ENCODE data around the gene RALGAPB.

Gene RALGAPB

GRCh38 chr20:38551056-38551626 lies 78.5 kb downstream of the RALGAPB start:
- no peak for DNase-seq

- DNase-seq = no peak
Measured at GRCh38 chr20:38554986-38555385, 82.3 kb downstream of the RALGAPB start.

- DNase-seq = no peak
Measured at GRCh38 chr20:38555395-38555794, 82.8 kb downstream of the RALGAPB start.

- no peak for DNase-seq
Measured at GRCh38 chr20:38557174-38557573, 84.5 kb downstream of the RALGAPB start.

GRCh38 chr20:38558596-38559360 lies 86.1 kb downstream of the RALGAPB start:
- DNase-seq = no peak

- no peak for DNase-seq
Measured at GRCh38 chr20:38559764-38560163, 87.1 kb downstream of the RALGAPB start.

GRCh38 chr20:38563802-38564431 lies 91.3 kb downstream of the RALGAPB start:
- DNase-seq = no peak

GRCh38 chr20:38564680-38565079 lies 92.0 kb downstream of the RALGAPB start:
- DNase-seq = no peak

GRCh38 chr20:38566036-38566598 lies 93.5 kb downstream of the RALGAPB start:
- no peak for DNase-seq

GRCh38 chr20:38569747-38570525 lies 97.3 kb downstream of the RALGAPB start:
- DNase-seq = no peak

GRCh38 chr20:38573413-38573812 lies 100.8 kb downstream of the RALGAPB start:
- DNase-seq = no peak

GRCh38 chr20:38579219-38579910 lies 106.7 kb downstream of the RALGAPB start:
- no peak for DNase-seq

- no peak for DNase-seq
Measured at GRCh38 chr20:38579921-38580320, 107.3 kb downstream of the RALGAPB start.

- no peak for DNase-seq
Measured at GRCh38 chr20:38581013-38581412, 108.4 kb downstream of the RALGAPB start, which contains the start of gene ADIG. Gene ADIG, plus strand, starts transcription at chr20:38581197. Its CDS starts 54 bp downstream, at chr20:38581251.

- DNase-seq = no peak
Measured at GRCh38 chr20:38581830-38582358, 109.3 kb downstream of the RALGAPB start.

GRCh38 chr20:38583306-38583705 lies 110.7 kb downstream of the RALGAPB start:
- no peak for DNase-seq

- no peak for DNase-seq
Measured at GRCh38 chr20:38584099-38584763, 111.6 kb downstream of the RALGAPB start.

GRCh38 chr20:38585404-38586180 lies 112.9 kb downstream of the RALGAPB start:
- DNase-seq = no peak

- no peak for DNase-seq
Measured at GRCh38 chr20:38586181-38586525, 113.5 kb downstream of the RALGAPB start.

- no peak for DNase-seq
Measured at GRCh38 chr20:38588303-38588702, 115.7 kb downstream of the RALGAPB start.

GRCh38 chr20:38589351-38589750 lies 116.7 kb downstream of the RALGAPB start:
- no peak for DNase-seq

Measured in CD4-positive, alpha-beta T cell treated with Interferon alpha-2 for 1 hour (primary cell).